ENCODE measurements around the gene PDP2.
A peak's percentile ranks its signal among the peaks of the same experiment; 100 is the strongest.
"Not testable (repeated sequence)": the region's sequence is repeated elsewhere in the genome, so short reads cannot be mapped to it uniquely, and the experiment has no call there.

PDP2 gene

DNA sequence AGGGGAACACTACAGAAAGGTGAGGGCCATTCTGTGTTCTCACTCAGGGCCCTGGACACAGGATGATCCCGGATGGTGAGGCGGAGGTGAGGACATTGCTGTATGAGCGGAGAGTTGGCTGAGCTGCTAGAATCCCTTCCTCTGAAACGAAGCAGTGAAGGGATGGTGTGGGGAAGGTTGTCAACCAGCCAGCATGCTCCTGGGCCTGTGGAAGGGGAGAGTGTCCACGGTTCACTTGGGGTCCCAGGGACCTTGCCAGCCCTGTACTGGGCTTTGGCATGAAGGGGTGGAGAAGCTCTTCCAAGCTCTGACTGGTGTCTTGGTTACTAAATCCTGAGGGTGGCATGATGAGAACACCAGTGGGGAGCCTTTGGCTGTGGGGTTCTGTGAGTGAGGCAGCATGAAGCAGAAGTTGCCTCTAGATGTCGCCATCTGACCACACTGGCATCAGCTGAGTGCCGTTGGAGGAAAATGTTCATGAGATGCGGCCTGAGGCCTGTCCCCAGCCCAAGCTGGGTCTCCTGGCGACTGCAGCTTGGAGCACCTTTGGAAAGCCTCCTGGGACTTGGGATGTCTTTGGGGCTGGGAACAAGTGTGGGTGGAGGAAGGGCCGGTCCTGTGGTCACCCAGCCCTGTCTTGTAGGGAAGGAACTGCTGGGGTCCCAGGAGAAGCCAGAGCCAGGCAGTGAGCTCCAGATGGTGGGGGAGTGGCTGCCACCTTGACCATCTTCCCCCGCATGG lies 14.8 kb downstream of the PDP2 start:
- Histone ChIP-seq H3K9me3 (ENCODE audit: insufficient read depth, low read length, severe bottlenecking) (no peaks in the 10 kb centered on the region), H4K20me1 (ENCODE audit: insufficient read depth, low read length) (peaks cover 5% of the 10 kb centered on the region; the same call in 1 of the 2 replicates), H3K79me2 (ENCODE audit: insufficient read depth, low read length) (0 out of 2 replicates have a peak, but pooled peaks cover 2% of the 10 kb centered on the region), H3K36me3 (ENCODE audit: insufficient read depth, low read length) (peaks cover 20% of the 10 kb centered on the region; the same call in 1 of the 2 replicates), H3K9ac (ENCODE audit: low read depth, low read length) (no peak overlapping the region), H3K27ac (ENCODE audit: low read length) (no peak overlapping the region), H3K27me3 (ENCODE audit: insufficient read depth, low read length, poor library complexity) (no peaks in the 10 kb centered on the region), H3K4me3 (ENCODE audit: low read depth in 1 of 2, low read length in 2 of 2) (no peak overlapping the region), H2AFZ (ENCODE audit: low read depth, low read length) (no peak overlapping the region), H3K4me2 (ENCODE audit: insufficient read depth, low read length) (no peak overlapping the region), H3K4me1 (ENCODE audit: insufficient read depth, low read length) (peaks cover 5% of the 10 kb centered on the region)
- TF ChIP-seq CTCF (IDR thresholded peaks at IDR 0.05; ENCODE audit: borderline replicate concordance, extremely low read depth, low read length, poor library complexity, severe bottlenecking) (peak; percentile 70), EZH2 (IDR thresholded peaks at IDR 0.05; ENCODE audit: borderline replicate concordance, low read depth, low read length, severe bottlenecking) (no peak)
- peak; percentile 73 for ATAC-seq (ENCODE audit: insufficient read depth, low read depth)
- DNase-seq, result peak; percentile 43

DNA sequence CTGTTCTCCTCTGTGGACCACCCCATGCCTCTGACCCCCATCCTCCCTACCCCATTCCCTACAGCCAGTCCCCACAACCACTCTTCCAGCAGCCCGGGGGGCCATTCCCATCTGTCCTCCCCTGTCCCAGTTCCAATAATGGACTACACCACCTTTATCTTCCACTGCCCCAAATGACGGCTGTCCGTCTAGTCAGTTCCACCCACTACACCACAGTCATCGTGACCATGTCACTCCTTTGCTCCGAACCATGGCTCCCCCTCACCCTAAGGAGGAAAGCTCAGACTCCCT lies 15.3 kb downstream of the PDP2 start:
- Histone ChIP-seq H3K27me3 (ENCODE audit: insufficient read depth, low read length, poor library complexity) (no peaks in the 10 kb centered on the region), H3K27ac (ENCODE audit: low read length) (no peak overlapping the region), H3K4me3 (ENCODE audit: low read depth in 1 of 2, low read length in 2 of 2) (no peak overlapping the region), H3K4me1 (ENCODE audit: insufficient read depth, low read length) (peaks cover 5% of the 10 kb centered on the region), H3K9ac (ENCODE audit: low read depth, low read length) (no peak overlapping the region), H3K4me2 (ENCODE audit: insufficient read depth, low read length) (no peak overlapping the region), H3K9me3 (ENCODE audit: insufficient read depth, low read length, severe bottlenecking) (no peaks in the 10 kb centered on the region), H3K79me2 (ENCODE audit: insufficient read depth, low read length) (0 out of 2 replicates have a peak, but pooled peaks cover under 1% of the 10 kb centered on the region), H2AFZ (ENCODE audit: low read depth, low read length) (no peak overlapping the region), H3K36me3 (ENCODE audit: insufficient read depth, low read length) (peaks cover 15% of the 10 kb centered on the region; the same call in 1 of the 2 replicates), H4K20me1 (ENCODE audit: insufficient read depth, low read length) (peaks cover 5% of the 10 kb centered on the region; the same call in 1 of the 2 replicates)
- ATAC-seq (ENCODE audit: insufficient read depth, low read depth), result no peak
- TF ChIP-seq EZH2 (IDR thresholded peaks at IDR 0.05; ENCODE audit: borderline replicate concordance, low read depth, low read length, severe bottlenecking) (no peak), CTCF (IDR thresholded peaks at IDR 0.05; ENCODE audit: borderline replicate concordance, extremely low read depth, low read length, poor library complexity, severe bottlenecking) (no peak)
- no peak for DNase-seq

- no peaks in the 10 kb centered on the region for H3K79me2 ChIP-seq (ENCODE audit: insufficient read depth, low read length)
- H3K4me1 ChIP-seq (ENCODE audit: insufficient read depth, low read length), result peaks cover 5% of the 10 kb centered on the region
- no peak overlapping the region for H3K4me3 ChIP-seq (ENCODE audit: low read depth in 1 of 2, low read length in 2 of 2)
- no peak overlapping the region for H3K4me2 ChIP-seq (ENCODE audit: insufficient read depth, low read length)
- H3K9ac ChIP-seq (ENCODE audit: low read depth, low read length), result no peak overlapping the region
- H3K36me3 ChIP-seq (ENCODE audit: insufficient read depth, low read length), result peaks cover 12% of the 10 kb centered on the region; the same call in 1 of the 2 replicates
- no peak for ATAC-seq (ENCODE audit: insufficient read depth, low read depth)
- H2AFZ ChIP-seq (ENCODE audit: low read depth, low read length), result no peak overlapping the region
- H3K27ac ChIP-seq (ENCODE audit: low read length), result no peak overlapping the region
- peaks cover 5% of the 10 kb centered on the region; the same call in 1 of the 2 replicates for H4K20me1 ChIP-seq (ENCODE audit: insufficient read depth, low read length)
- no peaks in the 10 kb centered on the region for H3K9me3 ChIP-seq (ENCODE audit: insufficient read depth, low read length, severe bottlenecking)
- TF ChIP-seq EZH2 (IDR thresholded peaks at IDR 0.05; ENCODE audit: borderline replicate concordance, low read depth, low read length, severe bottlenecking) (no peak), CTCF (IDR thresholded peaks at IDR 0.05; ENCODE audit: borderline replicate concordance, extremely low read depth, low read length, poor library complexity, severe bottlenecking) (no peak)
- no peak for DNase-seq
- H3K27me3 ChIP-seq (ENCODE audit: insufficient read depth, low read length, poor library complexity), result no peaks in the 10 kb centered on the region
Measured at GRCh38 chr16:66895999-66896398, 15.7 kb downstream of the PDP2 start.

- not testable (repeated sequence) for H2AFZ ChIP-seq (ENCODE audit: low read depth, low read length); H3K36me3 ChIP-seq (ENCODE audit: insufficient read depth, low read length); H3K4me1 ChIP-seq (ENCODE audit: insufficient read depth, low read length); H4K20me1 ChIP-seq (ENCODE audit: insufficient read depth, low read length); H3K27ac ChIP-seq (ENCODE audit: low read length); H3K4me2 ChIP-seq (ENCODE audit: insufficient read depth, low read length); H3K9me3 ChIP-seq (ENCODE audit: insufficient read depth, low read length, severe bottlenecking); DNase-seq; H3K4me3 ChIP-seq (ENCODE audit: low read depth in 1 of 2, low read length in 2 of 2); H3K27me3 ChIP-seq (ENCODE audit: insufficient read depth, low read length, poor library complexity); H3K79me2 ChIP-seq (ENCODE audit: insufficient read depth, low read length); H3K9ac ChIP-seq (ENCODE audit: low read depth, low read length); ATAC-seq (ENCODE audit: insufficient read depth, low read depth)
Measured at GRCh38 chr16:66896682-66897081, 16.4 kb downstream of the PDP2 start.
